Measurements from ENCODE around the gene CNTFR.

The CNTFR gene

GRCh38 chr9:34518110-34518616 is 71.4 kb downstream of the CNTFR start:
- TF ChIP-seq JUND (IDR thresholded peaks at IDR 0.05; ENCODE audit: low read depth), result no peak
- no peak for DNase-seq (ENCODE audit: low read depth in 1 of 2, low spot score in 1 of 2)
- in situ Hi-C loops (cut with HindIII; ENCODE audit: low pct_unique_long_range_greater_than_20kb, low sequenced_read_pairs), result no loop called here

GRCh38 chr9:34517185-34517584 is 72.3 kb downstream of the CNTFR start:
- TF ChIP-seq JUND (IDR thresholded peaks at IDR 0.05; ENCODE audit: low read depth), result no peak
- no peak for DNase-seq (ENCODE audit: low read depth in 1 of 2, low spot score in 1 of 2)
- in situ Hi-C loops (cut with HindIII; ENCODE audit: low pct_unique_long_range_greater_than_20kb, low sequenced_read_pairs), result no loop called here

- no peak for TF ChIP-seq JUND (IDR thresholded peaks at IDR 0.05; ENCODE audit: low read depth)
- in situ Hi-C loops (cut with HindIII; ENCODE audit: low pct_unique_long_range_greater_than_20kb, low sequenced_read_pairs), result no loop called here
Measured at GRCh38 chr9:34515959-34516358, 73.6 kb downstream of the CNTFR start.

GRCh38 chr9:34514816-34515215 is 74.7 kb downstream of the CNTFR start:
- no peak for TF ChIP-seq JUND (IDR thresholded peaks at IDR 0.05; ENCODE audit: low read depth)
- in situ Hi-C loops (cut with HindIII; ENCODE audit: low pct_unique_long_range_greater_than_20kb, low sequenced_read_pairs), result no loop called here
- DNase-seq (ENCODE audit: low read depth in 1 of 2, low spot score in 1 of 2), result no peak

More at GRCh38 chr9:34515959-34516358, 73.6 kb downstream of the CNTFR start:
- no peak for DNase-seq (ENCODE audit: low read depth in 1 of 2, low spot score in 1 of 2)

GRCh38 chr9:34514401-34514800 is 75.1 kb downstream of the CNTFR start:
- in situ Hi-C loops (cut with HindIII; ENCODE audit: low pct_unique_long_range_greater_than_20kb, low sequenced_read_pairs), result no loop called here
- no peak for TF ChIP-seq JUND (IDR thresholded peaks at IDR 0.05; ENCODE audit: low read depth)
- DNase-seq (ENCODE audit: low read depth in 1 of 2, low spot score in 1 of 2), result no peak

- peak in 1 of 2 experiments; percentile 26 for DNase-seq (ENCODE audit: low read depth in 1 of 2, low spot score in 1 of 2)
- no peak for TF ChIP-seq JUND (IDR thresholded peaks at IDR 0.05; ENCODE audit: low read depth)
- in situ Hi-C loops (cut with HindIII; ENCODE audit: low pct_unique_long_range_greater_than_20kb, low sequenced_read_pairs), result no loop called here
Measured at GRCh38 chr9:34513567-34514214, 75.8 kb downstream of the CNTFR start.

- in situ Hi-C loops (cut with HindIII; ENCODE audit: low pct_unique_long_range_greater_than_20kb, low sequenced_read_pairs), result no loop called here
Measured at GRCh38 chr9:34512131-34513078, 77.1 kb downstream of the CNTFR start.

GRCh38 chr9:34510497-34511468 is 78.7 kb downstream of the CNTFR start:
- no peak for DNase-seq (ENCODE audit: low read depth in 1 of 2, low spot score in 1 of 2)
- no peak for TF ChIP-seq JUND (IDR thresholded peaks at IDR 0.05; ENCODE audit: low read depth)
- in situ Hi-C loops (cut with HindIII; ENCODE audit: low pct_unique_long_range_greater_than_20kb, low sequenced_read_pairs), result no loop called here

More at GRCh38 chr9:34512131-34513078, 77.1 kb downstream of the CNTFR start:
- DNase-seq (ENCODE audit: low read depth in 1 of 2, low spot score in 1 of 2), result peak in 1 of 2 experiments; percentile 40
- TF ChIP-seq JUND (IDR thresholded peaks at IDR 0.05; ENCODE audit: low read depth), result no peak

GRCh38 chr9:34508951-34509350 is 80.6 kb downstream of the CNTFR start:
- DNase-seq (ENCODE audit: low read depth in 1 of 2, low spot score in 1 of 2), result no peak
- TF ChIP-seq JUND (IDR thresholded peaks at IDR 0.05; ENCODE audit: low read depth), result no peak
- in situ Hi-C loops (cut with HindIII; ENCODE audit: low pct_unique_long_range_greater_than_20kb, low sequenced_read_pairs), result no loop called here

- no peak for DNase-seq (ENCODE audit: low read depth in 1 of 2, low spot score in 1 of 2)
- TF ChIP-seq JUND (IDR thresholded peaks at IDR 0.05; ENCODE audit: low read depth), result no peak
- in situ Hi-C loops (cut with HindIII; ENCODE audit: low pct_unique_long_range_greater_than_20kb, low sequenced_read_pairs), result no loop called here
Measured at GRCh38 chr9:34508463-34508862, 81.1 kb downstream of the CNTFR start.

GRCh38 chr9:34507966-34508365 is 81.6 kb downstream of the CNTFR start:
- no peak for TF ChIP-seq JUND (IDR thresholded peaks at IDR 0.05; ENCODE audit: low read depth)
- no peak for DNase-seq (ENCODE audit: low read depth in 1 of 2, low spot score in 1 of 2)
- in situ Hi-C loops (cut with HindIII; ENCODE audit: low pct_unique_long_range_greater_than_20kb, low sequenced_read_pairs), result no loop called here

GRCh38 chr9:34507556-34507955 is 82.0 kb downstream of the CNTFR start:
- DNase-seq (ENCODE audit: low read depth in 1 of 2, low spot score in 1 of 2), result no peak
- in situ Hi-C loops (cut with HindIII; ENCODE audit: low pct_unique_long_range_greater_than_20kb, low sequenced_read_pairs), result no loop called here
- TF ChIP-seq JUND (IDR thresholded peaks at IDR 0.05; ENCODE audit: low read depth), result no peak

Data from T47D (cell line).